NCI-H1694 (cell line): ENCODE measurements around the gene PRR14.
"Not testable (repeated sequence)": the region's sequence is repeated elsewhere in the genome, so short reads cannot be mapped to it uniquely, and the experiment has no call there.

ENCODE experiments used
- DNase-seq: peaks from one replicate; lab custom pipeline; 2025; lab: John Stamatoyannopoulos, UW

The PRR14 gene

GRCh38 chr16:30692396-30693064 is 41.8 kb downstream of the PRR14 start:
- DNase-seq = no peak

GRCh38 chr16:30694926-30695693 is 44.4 kb downstream of the PRR14 start:
- no peak for DNase-seq

- not testable (repeated sequence) for DNase-seq
These were observed 45.9 kb downstream of the PRR14 start for GRCh38 chr16:30696646-30697045.

GRCh38 chr16:30697264-30698138 is 46.7 kb downstream of the PRR14 start:
- DNase-seq = no peak

GRCh38 chr16:30698139-30698815 is 47.5 kb downstream of the PRR14 start:
- DNase-seq = peak; percentile 90

GRCh38 chr16:30698816-30699614 is 48.3 kb downstream of the PRR14 start, which contains the start of gene SRCAP:
Gene SRCAP (plus strand): TSS chr16:30699171. CDS start chr16:30700825, 1,654 bp downstream.
- peak; percentile 45 for DNase-seq

- DNase-seq = no peak
These were observed 48.9 kb downstream of the PRR14 start for GRCh38 chr16:30699615-30700099.

GRCh38 chr16:30700491-30700890 is 49.7 kb downstream of the PRR14 start:
- DNase-seq = no peak

- DNase-seq = no peak
These were observed 50.2 kb downstream of the PRR14 start for GRCh38 chr16:30700971-30701370.

GRCh38 chr16:30703071-30703470 is 52.3 kb downstream of the PRR14 start:
- not testable (repeated sequence) for DNase-seq

- DNase-seq = no peak
These were observed 53.2 kb downstream of the PRR14 start for GRCh38 chr16:30703971-30704370.
